GM19438 (cell line): Measurements from ENCODE around the gene GDI1.

Experiments used
- ATAC-seq: cut with Tn5 transposase; IDR thresholded peaks from one replicate; pipeline ENCODE4 v1.9.1; 2021; ENCODE audit warnings: low read depth; ENCODE audit not compliant: unreplicated experiment

Gene GDI1

DNA sequence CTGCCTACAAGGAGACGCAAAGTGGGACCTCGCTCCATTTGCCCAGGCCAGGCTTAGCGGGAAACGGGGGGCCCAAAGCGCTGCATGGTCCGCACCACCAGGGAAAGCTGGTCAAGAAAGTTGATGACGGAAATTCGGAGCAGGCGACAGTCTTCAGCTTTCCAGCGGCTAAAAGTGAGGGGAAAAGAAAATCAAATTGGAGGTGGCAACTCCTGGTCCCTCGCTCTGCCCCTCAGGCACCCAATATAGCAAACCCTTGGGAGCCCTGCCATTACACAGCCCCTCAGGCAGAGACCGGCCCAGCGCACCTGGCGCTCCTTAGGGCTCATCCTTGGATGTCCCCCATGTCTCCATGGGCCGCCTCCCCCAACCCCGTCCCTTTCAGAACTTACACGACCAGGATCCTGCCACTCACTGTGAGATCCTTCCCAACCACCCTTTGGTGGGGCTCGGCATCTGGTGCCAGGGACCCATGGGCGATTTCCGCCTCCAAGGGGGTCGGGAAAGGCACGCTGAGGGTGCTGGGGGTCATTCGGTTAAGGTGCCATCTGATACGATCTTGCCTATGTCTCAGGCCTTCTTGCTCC is 41.0 kb downstream of the GDI1 start:
- no peak for ATAC-seq

DNA sequence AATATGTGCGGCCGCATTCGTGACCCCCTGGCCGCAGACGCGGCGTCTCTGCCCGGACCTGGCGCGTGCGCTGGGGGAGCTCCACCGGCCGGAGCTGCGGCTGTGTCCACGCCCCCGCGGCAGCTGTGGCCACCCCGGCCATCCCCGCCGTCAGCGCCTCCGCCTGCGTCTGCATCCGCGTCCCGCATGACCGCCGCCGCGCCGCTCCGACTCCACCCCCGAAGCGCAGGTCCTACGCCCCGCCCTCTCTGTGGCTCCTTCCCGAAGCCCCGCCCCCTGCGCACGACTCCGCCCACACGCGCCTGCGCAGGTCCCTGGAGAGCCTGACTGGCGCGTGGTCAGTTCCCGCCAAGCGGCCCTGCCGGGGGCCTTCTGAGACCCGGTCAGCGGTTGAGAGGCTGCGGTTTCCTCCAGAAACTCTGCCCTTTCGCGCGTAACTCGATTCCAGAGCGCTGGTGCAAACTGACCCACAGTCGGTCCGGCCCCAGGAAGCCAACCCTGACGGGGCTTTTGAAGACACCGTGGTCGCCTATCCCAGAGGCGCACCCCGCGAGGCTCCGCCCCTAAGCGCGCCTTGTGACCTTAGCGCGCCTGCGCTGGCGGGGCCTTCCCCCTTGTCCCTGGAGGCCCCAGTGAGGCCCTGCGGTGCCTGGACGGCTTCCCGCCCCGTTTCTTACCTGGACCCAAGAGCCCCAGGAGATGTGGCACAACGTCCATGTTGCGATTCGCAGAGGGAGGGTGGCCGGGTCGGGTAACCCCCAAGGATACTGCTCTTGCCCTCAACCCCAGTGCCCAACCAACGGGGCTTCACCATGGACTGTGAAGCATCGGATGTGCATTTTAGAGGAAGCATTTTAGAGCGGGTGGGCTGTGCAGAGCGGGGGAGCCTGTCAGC is 42.0 kb downstream of the GDI1 start, which contains the start of gene LAGE3:
TSS of gene LAGE3 (minus strand) at position 554 of the 895 bp plus-strand sequence. CDS start at position 188, 366 bp downstream.
- ATAC-seq: peak; percentile 83

DNA sequence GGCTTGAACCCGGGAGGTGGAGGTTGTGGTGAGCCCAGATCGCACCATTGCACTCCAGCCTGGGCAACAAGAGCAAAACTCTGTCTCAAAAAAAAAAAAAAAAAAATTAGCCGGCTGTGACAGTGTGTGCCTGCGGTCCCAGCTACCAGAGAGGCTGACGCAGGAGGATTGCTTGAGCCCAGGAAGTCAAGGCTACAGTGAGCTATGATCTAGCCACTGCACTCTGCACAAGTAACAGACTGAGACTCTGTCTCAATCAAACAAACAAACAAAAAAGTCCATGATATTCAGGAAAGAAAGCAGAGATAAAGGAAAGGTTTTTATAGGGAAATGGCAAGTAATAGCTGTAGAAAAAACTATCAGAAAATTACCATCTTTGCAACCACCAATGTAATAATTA is 44.2 kb downstream of the GDI1 start:
- ATAC-seq: no peak

DNA sequence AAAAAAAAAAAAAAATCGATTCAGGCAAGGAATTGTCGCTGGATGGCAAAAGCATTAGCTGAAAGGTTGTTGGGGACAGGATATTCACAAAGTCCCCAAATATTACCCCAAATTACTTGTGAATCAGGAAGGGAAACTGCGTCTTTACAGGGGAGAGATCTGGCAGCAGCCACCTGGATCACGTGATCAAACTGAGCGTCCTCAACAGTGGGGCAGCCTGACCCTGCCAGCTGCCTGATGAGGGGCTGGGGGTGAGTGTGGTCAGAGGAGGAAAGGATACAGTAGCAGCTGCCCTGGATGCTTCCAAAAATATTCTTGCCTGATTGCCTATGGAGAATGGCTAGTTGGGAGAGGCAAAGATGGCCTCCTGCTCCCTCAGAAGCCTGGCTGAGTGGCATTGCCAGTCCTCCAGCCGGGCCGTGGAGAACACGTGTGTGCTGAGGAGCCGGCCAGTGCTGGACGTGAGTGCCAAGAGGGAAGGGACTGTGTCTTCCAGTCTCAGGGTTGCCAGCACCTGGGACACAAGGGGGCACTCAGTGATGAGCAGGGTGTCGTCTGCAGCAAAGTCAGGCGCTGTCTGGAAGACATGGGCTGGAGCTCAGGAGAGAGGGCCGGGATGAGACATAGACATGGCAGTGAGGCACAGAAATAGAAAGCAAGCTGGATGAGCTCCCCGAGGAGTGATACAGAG is 45.1 kb downstream of the GDI1 start:
- ATAC-seq: no peak

DNA sequence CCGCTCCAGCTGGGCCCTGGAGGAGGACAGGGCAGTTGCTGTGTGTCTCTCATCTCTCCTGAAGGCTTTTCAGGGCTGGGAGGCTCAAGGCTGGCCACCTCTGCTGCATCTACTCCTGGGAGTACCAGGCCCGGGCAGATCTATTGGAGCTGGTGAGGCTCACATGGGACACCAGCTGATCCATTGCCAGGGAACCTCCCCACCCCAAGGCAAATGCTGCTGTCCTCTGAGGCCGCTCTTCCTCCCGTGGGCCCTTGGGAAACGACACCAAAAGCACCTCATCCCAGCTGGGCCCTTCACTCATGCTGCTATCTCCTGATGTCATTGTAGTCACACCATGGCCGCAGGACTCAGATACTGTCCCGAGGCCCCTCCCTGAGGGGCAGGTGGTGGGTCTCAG is 45.8 kb downstream of the GDI1 start:
- ATAC-seq: no peak

DNA sequence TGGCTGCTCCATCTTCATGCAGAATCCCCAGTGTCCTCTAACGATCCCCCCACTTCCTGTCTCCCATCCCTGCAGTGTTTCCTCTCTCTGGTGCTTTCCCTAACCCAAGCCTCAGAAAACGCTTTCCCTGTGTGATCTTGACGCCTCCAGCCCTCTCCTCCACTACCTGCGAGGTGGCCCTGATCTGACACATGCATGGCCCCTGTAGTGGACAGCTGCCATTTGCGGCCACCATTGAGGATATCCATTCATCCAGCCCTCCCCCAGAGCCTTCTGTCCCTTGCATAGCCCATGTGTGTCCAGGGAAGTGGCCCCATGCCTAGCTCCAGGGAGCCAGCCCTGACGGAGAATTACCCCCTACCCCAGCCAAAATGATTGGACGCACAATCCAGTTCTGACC is 46.4 kb downstream of the GDI1 start:
- no peak for ATAC-seq

DNA sequence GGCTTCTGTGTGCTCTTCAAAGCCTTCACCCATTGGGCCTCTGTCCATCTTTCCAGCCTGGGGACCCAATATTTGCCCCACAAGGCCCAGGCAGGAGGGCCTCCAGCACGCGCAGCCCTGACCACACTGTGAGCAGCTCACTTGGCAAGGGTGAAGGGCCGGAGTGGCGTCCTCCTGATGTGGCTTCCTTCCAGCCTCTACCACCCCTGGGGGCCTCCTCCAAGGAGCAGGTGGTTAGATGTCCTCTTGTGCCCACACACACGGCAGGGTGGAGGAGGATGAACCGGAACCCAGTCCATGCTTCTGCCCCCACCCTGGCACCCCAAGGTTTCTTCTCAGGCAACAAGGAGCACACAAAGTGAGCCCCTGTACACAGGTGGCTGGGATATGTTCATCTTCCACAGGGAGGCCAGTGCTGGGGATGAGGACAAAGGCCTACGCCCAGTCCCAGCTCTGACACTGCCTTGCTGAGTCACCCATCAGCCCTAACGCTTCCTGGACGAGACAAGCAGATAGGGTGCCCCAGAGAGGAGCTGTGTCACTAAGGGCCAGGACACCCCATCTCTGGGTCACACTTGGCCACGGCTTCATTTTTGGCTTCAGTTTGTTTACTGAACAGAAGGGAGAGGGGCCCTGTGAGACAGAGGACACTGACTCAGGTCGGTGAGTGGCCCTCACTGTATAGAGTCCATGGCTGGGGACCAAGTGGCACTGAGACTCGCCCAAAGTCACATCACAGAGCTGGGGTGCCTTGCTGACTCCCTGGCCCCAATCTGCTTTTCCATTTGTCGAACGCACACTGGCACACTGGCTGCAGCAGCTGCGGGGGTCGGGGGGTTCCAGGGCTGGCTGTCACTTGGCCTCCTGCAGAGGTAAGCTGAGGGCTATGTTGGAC is 47.5 kb downstream of the GDI1 start:
- ATAC-seq: no peak

DNA sequence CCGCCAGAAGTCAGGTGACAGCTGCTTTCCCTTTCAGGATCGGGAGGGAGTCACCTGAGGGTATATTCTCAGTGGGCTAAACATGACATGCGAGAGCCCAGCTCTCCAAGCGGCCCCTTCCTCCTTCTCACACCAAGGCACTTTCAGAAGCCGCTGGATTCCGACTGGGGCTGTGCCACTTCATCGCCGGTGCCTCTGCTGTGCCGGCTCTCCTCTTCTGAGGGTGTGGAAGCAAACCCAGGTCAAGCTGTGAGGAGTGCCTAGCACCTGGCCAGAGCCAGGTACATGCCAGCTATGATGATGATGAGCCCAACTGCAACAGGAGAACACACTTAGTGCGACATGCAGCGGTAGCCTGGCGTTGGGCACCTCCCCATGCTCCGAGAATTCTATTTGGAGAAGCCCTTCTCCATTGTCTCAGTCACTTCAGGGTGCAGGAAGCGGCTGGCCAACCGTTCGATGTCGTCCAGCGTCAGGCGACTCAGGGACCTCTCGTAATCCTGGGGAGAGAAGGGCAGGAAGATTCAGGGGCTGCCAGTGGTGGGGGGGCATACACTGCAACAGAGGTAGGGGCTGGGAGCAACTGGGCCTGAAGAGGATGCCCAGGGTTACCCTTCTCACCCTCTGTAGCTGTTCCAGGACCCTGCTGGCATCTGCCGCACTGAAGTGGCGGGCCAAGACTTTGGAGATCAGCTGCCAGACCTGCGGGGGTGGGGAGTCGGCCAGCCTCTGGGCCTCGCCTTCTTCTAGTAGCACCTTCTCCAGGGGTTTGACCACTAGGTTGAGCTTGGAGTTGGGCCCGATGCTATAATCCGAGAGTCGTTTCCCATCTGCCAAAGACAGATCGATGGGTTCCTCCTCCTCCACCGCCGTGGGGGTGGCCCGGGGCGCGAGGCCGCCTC is 48.4 kb downstream of the GDI1 start:
- no peak for ATAC-seq

DNA sequence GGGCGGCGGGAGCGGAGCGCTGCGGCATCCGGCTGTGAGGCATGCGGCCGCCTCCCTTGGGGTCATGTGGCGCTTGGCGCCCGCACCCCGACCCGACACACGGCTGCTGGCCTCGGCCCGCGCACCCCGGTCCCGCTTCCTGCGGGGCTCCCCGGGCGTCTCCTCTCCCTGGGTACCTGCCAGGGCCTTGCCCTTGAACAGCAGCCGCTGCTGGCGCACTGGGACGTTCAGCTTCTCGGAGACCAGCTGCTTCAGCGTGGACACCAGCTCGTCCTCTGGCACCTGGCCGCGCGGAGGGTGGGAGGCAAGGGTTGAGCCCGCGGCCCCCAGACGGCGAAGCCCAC is 49.1 kb downstream of the GDI1 start:
- no peak for ATAC-seq

DNA sequence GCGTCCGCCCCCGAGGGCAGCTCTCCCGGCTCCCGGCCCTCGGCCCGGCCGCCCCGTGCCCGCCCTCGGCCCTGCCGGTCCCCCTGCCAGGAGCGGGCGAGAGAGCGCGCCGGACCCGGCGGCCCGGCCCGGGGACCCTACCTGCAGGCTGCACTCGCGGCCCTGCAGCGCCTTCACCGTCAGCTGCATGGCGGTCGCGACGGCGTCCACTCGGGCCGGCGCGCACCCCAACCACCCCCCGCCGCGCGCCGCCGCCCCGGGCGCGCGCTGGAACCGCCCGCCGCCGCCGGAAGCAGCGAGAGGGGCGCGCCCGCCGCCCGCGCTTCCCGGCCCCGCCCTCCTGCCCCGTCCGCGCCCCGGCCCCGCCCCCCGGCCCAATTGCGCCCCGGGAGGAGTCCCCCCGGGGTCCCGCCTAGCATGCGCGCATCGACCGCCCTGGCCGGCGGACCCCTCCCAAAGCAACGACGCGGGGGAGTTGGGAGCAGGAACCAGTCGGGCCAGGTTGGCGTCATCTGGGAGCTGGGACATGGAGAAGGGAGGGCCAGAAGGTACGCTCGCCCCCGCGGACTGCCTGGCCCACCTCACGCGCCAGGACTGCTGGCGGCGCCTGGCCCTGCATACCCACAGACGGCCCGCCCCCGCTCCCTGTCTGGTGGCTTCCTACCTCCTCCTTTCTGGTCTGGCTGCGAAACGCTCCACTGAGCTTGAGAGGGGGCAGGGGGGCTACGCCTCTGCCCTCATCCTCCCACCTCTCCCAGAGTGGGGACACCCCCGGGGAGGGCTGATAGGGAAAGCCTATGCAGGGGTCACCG is 49.6 kb downstream of the GDI1 start, which contains the start of gene UBL4A:
TSS of gene UBL4A (minus strand) at position 220 of the 812 bp plus-strand sequence. CDS start at position 189, 31 bp downstream.
- ATAC-seq: no peak

DNA sequence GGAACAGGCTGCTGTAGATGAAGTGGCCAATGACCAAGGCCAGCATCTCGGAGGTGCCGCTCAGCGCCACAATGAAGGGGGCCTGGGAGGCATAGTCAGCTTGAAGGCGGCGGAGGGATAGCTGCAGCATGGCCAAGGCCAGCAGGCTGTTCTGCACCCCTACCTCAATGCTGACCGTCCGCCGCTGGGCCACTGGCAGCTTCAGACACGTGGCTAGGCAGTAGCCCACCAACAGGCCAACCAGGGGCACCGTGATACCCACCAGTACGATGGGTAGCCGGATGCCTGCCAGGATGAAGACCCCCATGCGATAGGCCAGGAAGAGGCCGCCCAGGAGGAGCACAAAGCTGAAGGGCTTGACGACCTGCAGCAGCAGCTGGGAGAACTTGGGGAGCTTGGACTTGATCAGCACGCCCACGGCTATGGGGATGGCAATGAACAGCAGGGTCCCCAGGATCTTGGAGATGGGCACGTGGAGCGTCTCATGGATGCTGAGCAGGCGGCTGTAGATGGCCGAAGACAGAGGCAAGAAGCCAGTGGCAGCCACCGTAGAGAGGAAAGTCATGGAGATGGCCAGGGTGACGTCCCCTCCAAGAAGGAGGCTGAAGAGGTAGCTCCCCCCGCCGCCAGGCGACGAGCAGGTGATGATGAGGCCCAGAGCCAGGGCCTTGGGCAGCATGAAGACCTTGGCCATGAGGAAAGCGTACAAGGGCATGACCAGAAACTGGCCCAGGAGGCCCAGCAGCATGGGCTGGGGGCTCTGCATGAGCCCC is 50.8 kb downstream of the GDI1 start:
- no peak for ATAC-seq

DNA sequence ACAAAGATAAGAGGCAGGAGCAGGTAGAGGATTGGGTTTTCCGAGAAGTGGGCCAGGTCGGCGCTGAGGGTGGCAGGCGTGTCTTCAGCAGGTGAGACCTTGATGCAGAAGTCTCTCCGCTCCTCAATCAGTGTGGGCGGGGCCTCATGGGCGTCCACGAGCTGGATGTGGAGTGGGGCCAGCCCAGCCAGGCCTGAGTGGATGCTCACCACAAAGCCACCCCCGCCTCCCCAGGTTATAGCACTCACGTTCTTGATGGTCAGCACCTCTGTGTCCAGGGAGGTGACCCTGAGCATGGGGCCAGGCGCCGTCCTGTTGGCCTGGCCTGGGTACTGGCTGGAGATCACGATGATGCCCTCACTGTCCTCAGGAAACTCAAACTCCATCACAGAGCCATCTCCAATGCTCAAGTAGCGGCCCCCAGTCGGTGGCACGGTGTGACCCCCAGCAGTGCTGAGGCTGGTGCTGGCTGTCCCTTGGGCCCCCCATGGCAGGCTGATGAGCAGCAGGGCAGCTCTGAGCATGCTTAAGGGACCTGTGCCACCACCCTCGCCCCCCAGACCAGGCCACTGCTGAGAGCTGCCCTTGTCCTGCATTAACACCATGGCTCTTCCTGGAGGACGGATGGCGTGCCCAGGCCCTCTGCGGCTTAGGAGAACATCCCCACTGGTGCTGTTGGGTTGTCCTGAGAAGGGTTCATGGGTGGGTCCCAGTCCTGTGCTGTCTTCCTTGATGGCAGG is 51.6 kb downstream of the GDI1 start:
- ATAC-seq: no peak

DNA sequence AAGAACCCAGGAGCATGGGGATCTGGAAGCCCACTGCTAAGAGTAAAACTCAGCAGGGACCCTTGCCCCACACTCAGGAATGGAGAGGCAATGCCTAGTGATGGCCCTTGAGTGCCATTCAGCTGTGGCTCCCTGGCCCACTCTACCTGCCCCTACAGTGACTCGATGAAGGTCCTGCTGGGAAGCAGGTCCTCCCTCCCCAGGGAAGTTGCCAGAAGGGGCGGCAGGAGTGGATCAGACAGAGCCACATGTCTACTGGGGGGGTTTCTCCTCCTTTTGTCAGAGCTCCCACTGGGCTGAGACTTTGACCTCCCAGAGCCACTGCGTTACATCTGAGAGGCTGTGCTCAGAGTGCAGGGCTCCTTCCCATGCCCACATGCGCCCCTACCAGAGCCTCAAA is 52.2 kb downstream of the GDI1 start:
- ATAC-seq: no peak

DNA sequence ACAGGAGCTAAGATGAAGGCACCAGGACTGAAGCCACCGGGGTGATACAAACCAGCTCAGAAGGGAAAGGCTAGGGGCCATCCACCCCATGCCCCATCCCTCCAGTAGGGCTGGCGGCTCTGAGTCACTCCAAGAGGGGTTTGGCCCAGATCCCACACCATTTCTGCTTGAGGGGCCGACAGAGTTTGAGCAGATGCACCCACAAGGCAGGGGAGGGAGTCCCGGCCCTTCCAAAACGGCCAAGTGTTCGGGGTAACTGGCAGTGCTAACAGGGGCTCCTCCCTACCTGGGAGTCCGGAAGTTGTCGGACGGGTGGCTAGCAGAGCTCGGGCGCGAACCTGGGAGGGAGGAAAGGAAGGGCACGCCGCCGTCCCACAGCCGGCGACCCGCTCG is 53.1 kb downstream of the GDI1 start:
- peak; percentile 23 for ATAC-seq

DNA sequence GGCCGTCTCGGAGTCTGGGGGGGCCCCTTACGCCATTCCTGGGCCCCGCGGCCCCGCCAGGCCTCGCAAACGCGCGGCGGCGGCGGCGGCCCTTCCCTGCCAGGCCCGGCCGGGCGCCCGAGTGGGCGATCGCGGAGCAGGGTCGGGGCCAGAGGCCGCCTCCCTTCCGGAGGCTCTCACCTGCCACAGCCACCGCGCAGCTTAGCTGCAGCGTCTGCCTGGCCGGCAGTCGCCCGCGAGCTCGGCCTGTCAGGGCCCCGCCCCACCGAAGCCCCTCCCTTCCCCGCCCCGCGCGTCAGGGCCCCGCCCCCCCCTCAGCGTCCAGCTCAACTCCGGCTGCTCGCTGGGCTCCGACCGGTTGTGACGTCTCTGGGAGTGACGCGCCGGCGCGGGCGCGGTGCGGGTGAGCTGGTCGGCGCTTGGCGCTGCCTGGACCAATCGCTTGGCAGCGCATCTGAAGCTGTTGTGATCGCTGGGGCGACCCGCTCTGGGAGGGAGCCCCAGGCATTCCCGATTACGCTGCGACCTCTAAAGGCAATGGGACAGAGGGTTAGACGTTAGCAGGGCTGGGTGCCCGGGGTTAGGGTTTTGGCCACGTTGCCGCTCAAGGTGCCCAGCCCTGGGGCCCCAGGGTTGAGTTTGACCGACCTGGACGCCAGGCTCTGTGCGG is 53.6 kb downstream of the GDI1 start, which contains the start of gene SLC10A3:
TSS of gene SLC10A3 (minus strand) at position 216 of the 670 bp plus-strand sequence. CDS start 1,689 bp downstream, outside the sequence.
- peak; percentile 78 for ATAC-seq
